GM18951 (cell line): Measurements from ENCODE around the gene CPLANE2.
"Not testable (repeated sequence)": the region's sequence is repeated elsewhere in the genome, so short reads cannot be mapped to it uniquely, and the experiment has no call there.

Source experiments
- POLR2A ChIP-seq: IDR thresholded peaks from 4 replicates; pipeline ENCODE4 v1.6.1; 2011; ENCODE audit warnings: mild to moderate bottlenecking; ENCODE audit not compliant: insufficient read length, insufficient read depth; ENCODE audit errors: extremely low read depth
- in situ Hi-C: fragments of 300-500 bp; cut with MboI; formaldehyde crosslinking; loops from one replicate; pipeline ENCODE4 v1.12.0; 2022; ENCODE audit warnings: low sequenced_read_pairs, mixed read lengths, inconsistent platforms; ENCODE audit not compliant: unreplicated experiment

CPLANE2 gene

GRCh38 chr1:16215882-16216753 lies 20.9 kb downstream of the CPLANE2 start:
- no peak for TF ChIP-seq POLR2A
- in situ Hi-C loops, result no loop called here

- in situ Hi-C loops, result not testable (repeated sequence)
These were observed 21.7 kb downstream of the CPLANE2 start for GRCh38 chr1:16215240-16215639.

- in situ Hi-C loops, result not testable (repeated sequence)
These were observed 23.4 kb downstream of the CPLANE2 start for GRCh38 chr1:16213544-16213943.

- no peak for TF ChIP-seq POLR2A
- in situ Hi-C loops, result no loop called here
These were observed 24.0 kb downstream of the CPLANE2 start for GRCh38 chr1:16213013-16213412.

- TF ChIP-seq POLR2A, result no peak
- in situ Hi-C loops, result no loop called here
These were observed 24.6 kb downstream of the CPLANE2 start, which contains the start of gene ARHGEF19 for GRCh38 chr1:16212251-16212961. Gene ARHGEF19, minus strand, starts transcription at chr1:16212652. Its CDS starts 3,598 bp downstream, at chr1:16209054.

GRCh38 chr1:16211824-16212223 lies 25.2 kb downstream of the CPLANE2 start:
- in situ Hi-C loops, result no loop called here
- TF ChIP-seq POLR2A, result no peak

- no peak for TF ChIP-seq POLR2A
- in situ Hi-C loops, result no loop called here
These were observed 26.4 kb downstream of the CPLANE2 start for GRCh38 chr1:16210581-16210980.

- in situ Hi-C loops, result no loop called here
- TF ChIP-seq POLR2A, result no peak
These were observed 27.1 kb downstream of the CPLANE2 start for GRCh38 chr1:16209847-16210407.

GRCh38 chr1:16209132-16209846 lies 27.7 kb downstream of the CPLANE2 start:
- in situ Hi-C loops, result no loop called here
- no peak for TF ChIP-seq POLR2A

- no peak for TF ChIP-seq POLR2A
- in situ Hi-C loops, result no loop called here
These were observed 28.6 kb downstream of the CPLANE2 start for GRCh38 chr1:16208270-16208987.

GRCh38 chr1:16207318-16208269 lies 29.4 kb downstream of the CPLANE2 start:
- TF ChIP-seq POLR2A, result no peak
- in situ Hi-C loops, result no loop called here
